ENCODE data around the gene TMEM53.

GRCh38 chr1:44634606-44635189 is 39.6 kb downstream of the TMEM53 start:
- no peak for TF ChIP-seq CEBPB (IDR thresholded peaks at IDR 0.05; ENCODE audit: low read depth, low read length)
- no peak for TF ChIP-seq CBX8 (IDR thresholded peaks at IDR 0.05; ENCODE audit: borderline replicate concordance, low read depth, low read length)
- no peak for TF ChIP-seq CTCF (IDR thresholded peaks at IDR 0.05; ENCODE audit: control extremely low read depth in 1 of 3, insufficient read depth in 1 of 3, low read depth in 1 of 3, low read length in 3 of 3)
- TF ChIP-seq EZH2 (IDR thresholded peaks at IDR 0.05; ENCODE audit: low read depth, low read length, severe bottlenecking): no peak
- no peak for TF ChIP-seq MAX (IDR thresholded peaks at IDR 0.05)
- no peak for TF ChIP-seq YY1 (IDR thresholded peaks at IDR 0.05; ENCODE audit: low read depth, low read length)
- TF ChIP-seq SIN3A (conservative IDR thresholded peaks at IDR 0.05 in 1 of 2, IDR thresholded peaks at IDR 0.05 in 1 of 2; ENCODE audit: low read depth in 1 of 2, low read length in 2 of 2): no peak
- TF ChIP-seq POLR2A (IDR thresholded peaks at IDR 0.05; ENCODE audit: control extremely low read depth in 1 of 2, low read depth in 2 of 2, low read length in 2 of 2): peak in 1 of 2 experiments; percentile 1; a peak in 1 of 3 replicates
- no peak for TF ChIP-seq KDM5A (IDR thresholded peaks at IDR 0.05; ENCODE audit: low read length)

Measured in H1 (cell line).